ENCODE data around the gene TFDP1. TPM values are rescaled to one million over a fixed set of nuclear protein-coding genes. Genes with fewer than 3 reads are reported as not detected.

The TFDP1 gene
- 100 to 1,000 TPM; 121 to 155 (median 150) TPM for total RNA-seq (2021; fragmentation: NEBNext Ultra II Directional; extraction: Animal tissue kit (Norgen Biotek cat#: 25700))
- long read RNA-seq, partial matches to known transcripts = 13 of 30 reads
- long read RNA-seq, other reads (novel, unspliced or antisense) = 15 of 30 reads

- peak within 1 kb of the TSS; percentile 93 for H3K4me3 Mint-ChIP-seq
- H3K9me3 Mint-ChIP-seq = no peaks in the 10 kb centered on the region
- peaks cover 13% of the 10 kb centered on the region; the same call in 1 of the 2 replicates for H3K36me3 Mint-ChIP-seq (ENCODE audit: low read depth)
- TF ChIP-seq CTCF (IDR thresholded peaks at IDR 0.05) = no peak
- H3K27me3 Mint-ChIP-seq (ENCODE audit: insufficient read depth) = peaks cover 2% of the 10 kb centered on the region
- H3K27ac Mint-ChIP-seq = peak within 1 kb of the TSS; percentile 84
- DNase-seq = peak; percentile 83
- peaks cover 19% of the 10 kb centered on the region for H3K4me1 Mint-ChIP-seq (ENCODE audit: low read depth)
These were observed at the start of gene TFDP1 for GRCh38 chr13:113584205-113584869. Gene TFDP1, plus strand, starts transcription at chr13:113584753. Its CDS starts 1,085 bp downstream, at chr13:113585838.

- no peak overlapping the region for H3K4me3 Mint-ChIP-seq
- peaks cover 2% of the 10 kb centered on the region for H3K27me3 Mint-ChIP-seq (ENCODE audit: insufficient read depth)
- peaks cover 1% of the 10 kb centered on the region; the same call in 1 of the 2 replicates for H3K9me3 Mint-ChIP-seq
- peaks cover 49% of the 10 kb centered on the region for H3K36me3 Mint-ChIP-seq (ENCODE audit: low read depth)
- H3K27ac Mint-ChIP-seq = no peak overlapping the region
- no peaks in the 10 kb centered on the region for H3K4me1 Mint-ChIP-seq (ENCODE audit: low read depth)
- TF ChIP-seq CTCF (IDR thresholded peaks at IDR 0.05) = no peak
- DNase-seq = no peak
These were observed 49.2 kb upstream of the TFDP1 start for GRCh38 chr13:113535381-113535781.

- no peak for DNase-seq
- TF ChIP-seq CTCF (IDR thresholded peaks at IDR 0.05) = no peak
- H3K4me1 Mint-ChIP-seq (ENCODE audit: low read depth) = no peaks in the 10 kb centered on the region
- no peak overlapping the region for H3K4me3 Mint-ChIP-seq
- peaks cover 2% of the 10 kb centered on the region for H3K27me3 Mint-ChIP-seq (ENCODE audit: insufficient read depth)
- H3K36me3 Mint-ChIP-seq (ENCODE audit: low read depth) = peaks cover 55% of the 10 kb centered on the region
- peaks cover 12% of the 10 kb centered on the region for H3K9me3 Mint-ChIP-seq
- no peak overlapping the region for H3K27ac Mint-ChIP-seq
These were observed 48.0 kb upstream of the TFDP1 start for GRCh38 chr13:113536461-113537110.

GRCh38 chr13:113537205-113537604 is 47.3 kb upstream of the TFDP1 start:
- peaks cover 50% of the 10 kb centered on the region for H3K36me3 Mint-ChIP-seq (ENCODE audit: low read depth)
- H3K27me3 Mint-ChIP-seq (ENCODE audit: insufficient read depth) = peaks cover 2% of the 10 kb centered on the region
- no peak for DNase-seq
- no peak overlapping the region for H3K27ac Mint-ChIP-seq
- H3K4me1 Mint-ChIP-seq (ENCODE audit: low read depth) = no peaks in the 10 kb centered on the region
- no peak for TF ChIP-seq CTCF (IDR thresholded peaks at IDR 0.05)
- no peak overlapping the region for H3K4me3 Mint-ChIP-seq
- H3K9me3 Mint-ChIP-seq = peaks cover 12% of the 10 kb centered on the region

- Mint-ChIP-seq H3K4me1 (ENCODE audit: low read depth) (no peaks in the 10 kb centered on the region), H3K9me3 (peaks cover 12% of the 10 kb centered on the region), H3K4me3 (no peak overlapping the region), H3K27ac (no peak overlapping the region), H3K36me3 (ENCODE audit: low read depth) (peaks cover 50% of the 10 kb centered on the region), H3K27me3 (ENCODE audit: insufficient read depth) (peaks cover 2% of the 10 kb centered on the region)
- DNase-seq = no peak
- TF ChIP-seq CTCF (IDR thresholded peaks at IDR 0.05) = no peak
These were observed 46.5 kb upstream of the TFDP1 start for GRCh38 chr13:113537909-113538688.
